H1 (cell line): Measurements from ENCODE around the gene SEC22B. TPM values are rescaled to one million over a fixed set of nuclear protein-coding genes. Genes with fewer than 3 reads are reported as not detected.
"Not testable (repeated sequence)": the region's sequence is repeated elsewhere in the genome, so short reads cannot be mapped to it uniquely, and the experiment has no call there.

ENCODE experiments used
- CTCF ChIA-PET: fragments of 300-600 bp; sonication (Branson Sonifier 250); formaldehyde crosslinking; loops from one replicate; lab custom pipeline; 2021; ENCODE audit not compliant: partially characterized antibody; lab: Charles Lee
- POLR2A ChIA-PET: fragments of 300-600 bp; sonication (Branson Sonifier 250); formaldehyde crosslinking; loops from one replicate; lab custom pipeline; 2021; ENCODE audit warnings: inconsistent platforms; ENCODE audit not compliant: partially characterized antibody; lab: Charles Lee
- DNase-seq, 2 experiments: peaks; one replicate each; pipeline versions ENCODE4 v3.0.0 to v3.0.0-alpha.2; 2010 to 2022; ENCODE audit warnings: low spot score in 2 of 2, low read depth in 1 of 2, mixed read lengths in 1 of 2
- FAIRE-seq: peaks from 2 replicates; lab custom pipeline; 2011; peaks lifted over from hg19 to GRCh38; lab: Jason Lieb, UNC
- H2AFZ ChIP-seq: 2 replicates; pipeline ENCODE4 v1.8.1; 2012; ENCODE audit warnings: low read length, inconsistent platforms
- H2AK5ac ChIP-seq: 2 replicates; pipeline ENCODE4 v1.6.1; 2013; ENCODE audit warnings: low read depth, low read length
- H2BK120ac ChIP-seq: replicated peaks from 2 replicates; pipeline ENCODE3; 2013; ENCODE audit warnings: low read depth, low read length, inconsistent platforms
- H2BK12ac ChIP-seq: 2 replicates; pipeline ENCODE4 v1.6.1; 2013; ENCODE audit warnings: low read depth, low read length
- H2BK15ac ChIP-seq: 2 replicates; pipeline ENCODE4 v1.6.1; 2013; ENCODE audit warnings: low read length
- H2BK20ac ChIP-seq: 2 replicates; pipeline ENCODE4 v1.6.1; 2013; ENCODE audit warnings: low read length
- H2BK5ac ChIP-seq: 2 replicates; pipeline ENCODE4 v1.6.1; 2013; ENCODE audit warnings: low read depth, low read length
- H3K14ac ChIP-seq: 2 replicates; pipeline ENCODE4 v1.6.1; 2013; ENCODE audit warnings: inconsistent platforms; ENCODE audit not compliant: insufficient read length
- H3K18ac ChIP-seq: 2 replicates; pipeline ENCODE4 v1.6.1; 2013; ENCODE audit warnings: low read length; ENCODE audit errors: extremely low read depth
- H3K23ac ChIP-seq: 2 replicates; pipeline ENCODE4 v1.6.1; 2013; ENCODE audit warnings: inconsistent platforms; ENCODE audit not compliant: insufficient read length
- H3K23me2 ChIP-seq: 2 replicates; pipeline ENCODE4 v1.6.1; 2013; ENCODE audit warnings: low read depth, low read length
- H3K27ac ChIP-seq: 2 replicates; pipeline ENCODE4 v1.6.1; 2011; ENCODE audit warnings: low read depth, low read length, inconsistent platforms
- H3K27me3 ChIP-seq, 4 experiments: replicated peaks in 1 of 4; 1 replicate in 1 of 4; 2 replicates in 3 of 4; pipeline versions ENCODE4 v1.6.1 to v1.8.1; 2011 to 2013; ENCODE audit warnings: low read length in 3 of 4, mild to moderate bottlenecking in 3 of 4, inconsistent platforms in 2 of 4, mixed read lengths in 2 of 4, moderate library complexity in 1 of 4; ENCODE audit not compliant: control insufficient read depth in 3 of 4, insufficient read depth in 3 of 4; ENCODE audit errors: extremely low read depth in 1 of 4
- H3K36me3 ChIP-seq, 4 experiments: 2 replicates each; pipeline versions ENCODE4 v1.6.1 to v1.8.1; 2011 to 2013; ENCODE audit warnings: mild to moderate bottlenecking in 4 of 4, low read length in 3 of 4, moderate library complexity in 2 of 4, control low read depth in 1 of 4, inconsistent platforms in 1 of 4; ENCODE audit not compliant: insufficient read depth in 4 of 4, control insufficient read depth in 2 of 4
- H3K4ac ChIP-seq: replicated peaks from 2 replicates; pipeline ENCODE3; 2013; ENCODE audit warnings: low read length, low read depth, mixed read lengths, inconsistent platforms; ENCODE audit not compliant: insufficient read length
- H3K4me1 ChIP-seq, 4 experiments: replicated peaks in 1 of 4; 1 replicate in 1 of 4; 2 replicates in 3 of 4; pipeline versions ENCODE4 v1.6.1 to v1.8.1; 2011 to 2013; ENCODE audit warnings: low read length in 3 of 4, inconsistent platforms in 2 of 4, mixed read lengths in 1 of 4; ENCODE audit not compliant: insufficient read depth in 4 of 4, control insufficient read depth in 3 of 4
- H3K4me2 ChIP-seq, 2 experiments: 2 replicates each; pipeline versions ENCODE4 v1.6.1 to v1.8.1; 2011 to 2013; ENCODE audit warnings: low read depth in 2 of 2, low read length in 2 of 2, control low read depth in 1 of 2, inconsistent platforms in 1 of 2, mild to moderate bottlenecking in 1 of 2; ENCODE audit not compliant: insufficient read depth in 1 of 2
- H3K4me3 ChIP-seq, 4 experiments: fragments of 200-600, 300-600 bp in 1 of 4; sonication (generic), shearing (Covaris generic), sonication (Bioruptor Twin) in 1 of 4; 2 replicates each; pipeline versions ENCODE4 v1.5.1 to v1.8.1; 2011 to 2016; ENCODE audit warnings: low read length in 4 of 4, low read depth in 3 of 4, control low read depth in 2 of 4, inconsistent platforms in 2 of 4, mild to moderate bottlenecking in 2 of 4, mixed read lengths in 1 of 4, moderate library complexity in 1 of 4; ENCODE audit not compliant: insufficient read depth in 2 of 4; ENCODE audit errors: extremely low read depth in 1 of 4
- H3K56ac ChIP-seq: replicated peaks from 2 replicates; pipeline ENCODE3; 2013; ENCODE audit warnings: low read depth, mild to moderate bottlenecking, mixed read lengths, low read length, inconsistent platforms; ENCODE audit not compliant: insufficient read length
- H3K79me1 ChIP-seq: 2 replicates; pipeline ENCODE4 v1.6.1; 2013; ENCODE audit warnings: low read depth, low read length, control low read depth
- H3K79me2 ChIP-seq, 2 experiments: 2 replicates each; pipeline versions ENCODE4 v1.6.1 to v1.8.1; 2012 to 2013; ENCODE audit warnings: low read length in 2 of 2, mild to moderate bottlenecking in 2 of 2, inconsistent platforms in 1 of 2; ENCODE audit not compliant: insufficient read depth in 2 of 2, control insufficient read depth in 1 of 2
- H3K9ac ChIP-seq, 4 experiments: replicated peaks in 1 of 4; 1 replicate in 1 of 4; 2 replicates in 3 of 4; pipeline versions ENCODE4 v1.6.1 to v1.8.1; 2011 to 2013; ENCODE audit warnings: low read depth in 3 of 4, low read length in 3 of 4, control low read depth in 2 of 4, mild to moderate bottlenecking in 2 of 4, moderate library complexity in 2 of 4, inconsistent platforms in 1 of 4; ENCODE audit errors: extremely low read depth in 1 of 4
- H3K9me3 ChIP-seq, 2 experiments: 2 replicates each; pipeline versions ENCODE4 v1.6.1 to v1.8.1; 2012 to 2013; ENCODE audit warnings: mild to moderate bottlenecking in 2 of 2, moderate library complexity in 2 of 2, control low read depth in 1 of 2, inconsistent platforms in 1 of 2, low read depth in 1 of 2, low read length in 1 of 2, mixed read lengths in 1 of 2; ENCODE audit not compliant: insufficient read depth in 2 of 2
- H4K20me1 ChIP-seq, 2 experiments: replicated peaks in 1 of 2; 2 replicates each; pipeline versions ENCODE3 to v1.8.1; 2011 to 2013; ENCODE audit warnings: inconsistent platforms in 2 of 2, low read length in 2 of 2, mild to moderate bottlenecking in 1 of 2; ENCODE audit not compliant: insufficient read depth in 2 of 2, control insufficient read depth in 1 of 2
- H4K5ac ChIP-seq: 2 replicates; pipeline ENCODE4 v1.6.1; 2013; ENCODE audit warnings: low read length, low read depth, mixed read lengths, inconsistent platforms; ENCODE audit not compliant: insufficient read length
- H4K8ac ChIP-seq: 2 replicates; pipeline ENCODE4 v1.8.0; 2013; ENCODE audit warnings: mild to moderate bottlenecking, moderate library complexity, low read length, inconsistent platforms; ENCODE audit not compliant: insufficient read depth; ENCODE audit errors: extremely low read depth
- H4K91ac ChIP-seq: replicated peaks from 2 replicates; pipeline ENCODE3; 2013; ENCODE audit warnings: low read length, mixed read lengths, inconsistent platforms; ENCODE audit not compliant: insufficient read length
- WGBS, 2 experiments: shearing (Covaris generic) in 1 of 2; methylation state at CpG; one replicate each; pipeline versions ENCODE4 v1.1.6 to v1.1.7; 2013 to 2015; ENCODE audit warnings: low lambda C conversion rate in 2 of 2, mixed read lengths in 2 of 2, inconsistent platforms in 1 of 2, low coverage in 1 of 2, missing lambda C conversion rate in 1 of 2; ENCODE audit not compliant: insufficient replicate concordance in 2 of 2, insufficient coverage in 1 of 2, insufficient read length in 1 of 2; ENCODE audit errors: extremely low coverage in 1 of 2, missing lambda C conversion rate in 1 of 2; 5-methylcytosine and 5-hydroxymethylcytosine counted together
- polyA plus RNA-seq, 7 experiments: library from polyadenylated mRNA; depleted of rRNA in 3 of 7; stranded (reverse) in 5 of 7; unstranded in 2 of 7; fragments of >200 nt in 5 of 7; fragments of 200-250 nt in 2 of 7; gene quantifications; 1 replicate in 5 of 7; 2 replicates in 1 of 7; 4 replicates in 1 of 7; pipeline versions ENCODE4 v1.2.1 to v1.2.3, GENCODE V29; 2011 to 2013; ENCODE audit warnings: missing spikeins in 2 of 7, mixed read lengths in 2 of 7
- total RNA-seq: library from RNA; stranded (reverse); fragmentation: NEBNext Ultra II Directional; extraction: Animal tissue kit (Norgen Biotek cat#: 25700); gene quantifications from 2 replicates; pipeline ENCODE4 v1.2.1, GENCODE V29; 2021

The SEC22B gene
- total and polyA plus RNA-seq, 2 of the 8 experiments (the other 6 are each of a cell fraction or from before 2014, with no cell fraction given), result 5.6 to 11.6 TPM

DNA sequence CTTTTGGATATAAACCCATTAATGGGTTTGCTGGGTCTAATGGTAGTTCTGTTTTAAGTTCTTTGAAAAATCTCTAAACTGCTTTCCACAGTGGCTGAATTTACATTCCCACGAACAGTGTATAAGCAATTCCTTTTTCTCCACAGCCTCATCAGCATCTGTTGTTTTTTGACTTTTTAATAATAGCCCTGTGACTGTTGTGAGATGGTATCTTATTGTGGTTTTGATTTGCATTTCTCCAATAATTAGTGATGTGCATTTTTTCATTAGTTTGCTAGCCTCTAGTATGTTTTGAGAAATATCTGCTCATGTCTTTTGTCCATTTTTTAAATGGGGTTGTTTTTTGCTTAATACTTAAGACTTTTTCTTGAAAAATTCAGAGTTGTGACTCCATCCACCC, 11.6 kb downstream of the SEC22B start:
- H3K4me3 ChIP-seq, H2AFZ ChIP-seq, FAIRE-seq, H3K14ac ChIP-seq, H3K27me3 ChIP-seq, H3K4me2 ChIP-seq, H2BK12ac ChIP-seq, H3K27ac ChIP-seq, H4K91ac ChIP-seq, H4K20me1 ChIP-seq, H3K23me2 ChIP-seq, CTCF ChIA-PET, H2BK20ac ChIP-seq, H2BK15ac ChIP-seq, H3K56ac ChIP-seq, H3K18ac ChIP-seq, DNase-seq, H4K8ac ChIP-seq, H3K79me1 ChIP-seq, H3K9ac ChIP-seq, H3K36me3 ChIP-seq, POLR2A ChIA-PET, H2BK5ac ChIP-seq, H3K9me3 ChIP-seq, H3K4me1 ChIP-seq, H3K23ac ChIP-seq, H4K5ac ChIP-seq, H3K79me2 ChIP-seq, H3K4ac ChIP-seq, H2BK120ac ChIP-seq, H2AK5ac ChIP-seq: not testable (repeated sequence)
- WGBS, 2 experiments, result 60% methylated on average over 1 of the region's 1 CpG; no CpG with 5 or more reads in 1 of the 2 experiments

DNA sequence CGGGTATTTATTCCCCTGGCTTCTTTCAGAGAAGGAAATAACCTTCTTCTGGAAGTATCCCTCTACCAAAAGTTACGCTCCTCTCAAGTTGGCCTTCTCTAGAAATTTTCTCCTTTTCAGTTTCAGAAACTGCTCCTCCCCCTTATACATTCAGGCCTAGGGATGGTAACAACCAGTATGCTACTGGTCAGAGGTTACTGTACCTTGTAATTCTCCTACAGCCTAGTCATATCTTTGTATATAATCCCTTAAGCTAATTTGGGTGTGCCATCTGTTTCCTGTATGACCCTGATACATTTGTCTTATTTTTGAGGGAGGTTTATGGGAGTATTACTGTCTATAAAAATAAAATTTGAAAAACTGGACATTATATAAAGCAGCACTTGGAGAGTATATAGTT, 14.3 kb downstream of the SEC22B start:
- H3K9ac ChIP-seq, H2BK12ac ChIP-seq, H2BK15ac ChIP-seq, H3K79me1 ChIP-seq, H2BK120ac ChIP-seq, H4K5ac ChIP-seq, H4K8ac ChIP-seq, H3K14ac ChIP-seq, H3K4me1 ChIP-seq, H3K79me2 ChIP-seq, H3K23ac ChIP-seq, H2AK5ac ChIP-seq, H3K27me3 ChIP-seq, FAIRE-seq, H3K4me2 ChIP-seq, H3K56ac ChIP-seq, H2BK5ac ChIP-seq, H3K36me3 ChIP-seq, H3K27ac ChIP-seq, H2BK20ac ChIP-seq, H3K18ac ChIP-seq, H3K9me3 ChIP-seq, H4K91ac ChIP-seq, H3K4ac ChIP-seq, H3K23me2 ChIP-seq, DNase-seq, CTCF ChIA-PET, POLR2A ChIA-PET, H3K4me3 ChIP-seq, H4K20me1 ChIP-seq, H2AFZ ChIP-seq: not testable (repeated sequence)
- WGBS, 2 experiments, result no CpG with 5 or more reads among the region's 2 CpGs
